Measurements from ENCODE around the gene SEC16A.
"Not testable (repeated sequence)": the region's sequence is repeated elsewhere in the genome, so short reads cannot be mapped to it uniquely, and the experiment has no call there.

The SEC16A gene

DNA sequence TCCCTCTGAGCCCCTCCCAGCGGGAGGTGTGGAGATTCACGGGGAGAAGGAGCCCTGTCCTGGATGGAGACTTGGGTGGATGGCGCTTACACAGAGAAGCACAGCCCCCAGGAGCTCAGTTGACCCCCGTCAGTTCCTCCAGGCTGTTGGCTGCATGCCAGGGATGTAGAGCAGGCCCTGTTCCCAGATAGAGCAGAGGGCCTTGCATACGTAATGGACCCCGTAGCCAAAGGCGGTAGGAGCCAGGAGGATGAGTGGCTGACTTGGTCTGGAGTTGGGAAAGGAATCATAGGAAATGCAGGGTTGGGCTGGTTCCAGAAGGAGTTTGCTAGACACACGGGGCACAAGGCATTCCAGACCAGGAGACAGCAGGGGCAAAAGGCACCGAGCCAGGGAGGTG, 69.9 kb downstream of the SEC16A start:
- DNase-seq = no peak

- DNase-seq = no peak
Measured at GRCh38 chr9:136411378-136411777, 71.5 kb downstream of the SEC16A start.

- DNase-seq = peak; percentile 63
Measured at GRCh38 chr9:136410500-136411287, 72.1 kb downstream of the SEC16A start, which contains the start of the genes ENTR1 and PMPCA. Gene ENTR1, minus strand, starts transcription at chr9:136410614. Its CDS starts 217 bp downstream, at chr9:136410397. Gene PMPCA, plus strand, starts transcription at chr9:136410658. Its CDS starts 11 bp downstream, at chr9:136410669.

- no peak for DNase-seq
Measured at GRCh38 chr9:136409557-136410455, 73.0 kb downstream of the SEC16A start.

DNA sequence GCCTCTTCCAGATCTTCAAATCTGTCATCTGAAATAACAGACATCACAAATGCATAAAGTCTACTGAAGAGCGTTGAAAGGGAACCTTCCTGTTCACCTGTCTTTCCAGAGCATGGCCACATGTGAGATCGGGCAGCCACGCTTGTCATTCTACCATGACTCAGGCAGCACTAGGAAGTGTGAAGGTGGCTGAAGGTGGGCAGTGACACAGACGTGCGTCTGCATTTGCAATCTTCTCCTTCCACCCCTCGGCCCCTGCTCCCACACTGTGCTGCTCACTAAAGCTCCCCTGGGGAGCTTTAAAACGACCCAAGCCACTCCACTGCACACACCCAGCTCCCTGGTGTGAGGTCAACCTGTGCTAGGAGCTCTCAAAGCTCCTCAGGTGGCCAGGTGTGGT, 74.9 kb downstream of the SEC16A start:
- no peak for DNase-seq

GRCh38 chr9:136407061-136407460, 75.8 kb downstream of the SEC16A start:
- not testable (repeated sequence) for DNase-seq

- DNase-seq = not testable (repeated sequence)
Measured at GRCh38 chr9:136405904-136406303, 76.9 kb downstream of the SEC16A start.

- DNase-seq = no peak
Measured at GRCh38 chr9:136405481-136405880, 77.4 kb downstream of the SEC16A start.

DNA sequence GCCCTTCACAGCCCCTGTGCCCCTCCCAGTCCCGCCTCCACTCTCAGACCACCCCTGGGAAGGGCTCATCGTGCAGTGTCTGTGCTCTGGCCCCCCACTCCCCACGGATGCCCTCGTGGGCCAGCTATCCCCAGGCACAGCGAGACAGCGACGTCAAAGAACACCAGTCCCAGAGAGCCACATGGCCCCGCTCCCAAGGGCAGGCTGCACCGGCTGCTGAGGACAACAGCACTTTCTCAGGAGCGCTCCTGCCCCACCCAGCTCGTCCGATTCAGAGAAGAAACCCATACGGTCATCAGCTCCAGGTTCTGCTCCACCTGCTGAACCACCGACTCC, 78.1 kb downstream of the SEC16A start:
- DNase-seq = no peak

GRCh38 chr9:136403915-136404800, 78.7 kb downstream of the SEC16A start:
- DNase-seq = no peak

DNA sequence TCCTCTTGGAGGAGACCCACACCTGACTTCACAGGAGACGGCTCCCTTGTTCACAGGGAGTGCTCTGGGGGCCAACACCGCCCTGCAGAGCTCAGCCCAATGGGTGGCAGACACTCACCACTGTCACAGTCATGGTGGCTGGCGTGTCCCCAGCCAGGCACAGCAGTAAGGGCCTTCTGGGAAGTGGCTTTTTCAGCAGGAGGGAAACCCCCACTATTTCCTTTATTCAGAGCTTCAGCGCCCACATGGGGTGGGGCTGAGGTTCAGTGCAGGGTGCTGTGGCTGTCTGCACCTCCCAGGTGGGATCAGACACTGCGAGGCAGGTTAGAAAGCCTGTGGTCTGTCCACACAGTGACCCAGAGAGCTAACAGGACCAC, 79.3 kb downstream of the SEC16A start:
- no peak for DNase-seq

- DNase-seq = no peak
Measured at GRCh38 chr9:136402067-136402466, 80.8 kb downstream of the SEC16A start.

DNA sequence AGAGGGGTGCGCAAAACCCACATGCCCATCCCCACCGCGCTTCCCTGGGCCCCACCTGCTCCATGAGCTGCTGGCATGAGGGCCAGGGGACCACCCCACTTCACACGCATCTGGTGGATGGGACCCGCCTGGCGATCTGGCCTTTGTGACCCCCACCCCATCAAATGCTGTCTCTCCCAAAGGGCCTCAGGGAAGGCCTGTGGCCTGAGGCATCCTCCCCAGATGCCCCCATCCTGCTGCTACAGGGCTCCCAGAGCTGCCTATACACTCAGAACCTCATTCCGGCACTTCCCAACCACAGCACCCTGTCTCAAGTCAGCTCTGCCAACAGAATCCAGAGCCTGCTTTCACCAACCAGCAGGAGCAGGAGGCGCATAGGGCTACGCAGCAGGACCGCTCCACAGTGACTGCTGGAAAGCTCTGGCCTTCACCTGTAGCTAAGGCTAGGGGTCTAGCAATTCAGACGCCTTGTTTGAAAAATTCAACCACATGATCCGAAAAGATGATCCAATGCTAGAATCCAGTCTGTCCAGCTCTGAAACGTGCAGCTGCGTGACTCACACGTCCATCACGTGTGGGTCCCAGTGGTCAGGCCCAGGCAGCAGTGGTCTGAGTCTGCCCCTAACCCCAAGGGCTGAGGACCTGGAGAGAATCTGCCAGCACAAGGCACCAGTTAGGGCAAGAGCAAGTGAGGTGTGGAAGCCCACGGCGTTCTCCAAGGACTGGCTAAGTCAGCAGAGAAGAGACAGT, 81.5 kb downstream of the SEC16A start:
- DNase-seq = no peak

DNA sequence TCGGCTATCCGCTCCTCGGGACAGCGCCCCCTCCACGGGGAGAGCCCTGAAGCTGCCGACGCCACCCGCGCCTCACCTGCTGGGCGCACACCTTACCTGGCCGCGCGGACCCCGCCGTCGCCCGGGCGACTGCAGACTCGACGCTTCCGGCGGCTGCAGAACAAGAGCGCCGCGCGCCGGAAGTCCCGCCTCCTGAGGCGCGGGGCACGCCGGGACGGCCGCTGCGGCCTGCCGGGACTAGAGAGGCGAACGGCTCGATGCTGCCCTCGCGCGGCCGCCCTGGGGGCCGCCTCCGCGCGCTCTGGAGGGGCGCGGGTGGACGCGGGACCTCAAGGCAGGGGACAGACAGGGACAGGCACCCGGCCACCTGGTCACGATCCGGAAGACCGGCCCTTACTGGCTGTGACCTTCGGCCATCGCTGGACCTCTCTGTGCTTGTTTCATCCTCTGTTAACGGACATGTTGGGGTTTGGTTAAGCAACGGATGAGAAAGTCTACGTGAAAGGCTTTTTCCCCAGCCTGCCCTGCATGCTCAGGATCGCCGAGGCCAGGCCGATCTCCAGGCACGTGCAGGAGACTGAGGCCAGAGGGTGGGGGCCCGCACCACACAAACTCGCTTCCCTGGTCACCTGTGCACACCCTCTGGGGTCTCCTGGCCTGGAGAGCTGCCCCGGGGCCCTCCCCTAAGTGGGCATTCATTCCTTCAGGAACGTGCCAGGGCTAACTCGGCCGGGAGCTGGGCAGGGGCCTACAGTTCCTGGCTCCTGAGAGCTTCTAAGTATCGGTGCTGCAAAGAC, 82.6 kb downstream of the SEC16A start, which contains the start of gene SNAPC4:
TSS of gene SNAPC4 (minus strand) at position 133 of the 797 bp plus-strand sequence. CDS start 1,742 bp downstream, outside the sequence.
- peak; percentile 71 for DNase-seq

DNA sequence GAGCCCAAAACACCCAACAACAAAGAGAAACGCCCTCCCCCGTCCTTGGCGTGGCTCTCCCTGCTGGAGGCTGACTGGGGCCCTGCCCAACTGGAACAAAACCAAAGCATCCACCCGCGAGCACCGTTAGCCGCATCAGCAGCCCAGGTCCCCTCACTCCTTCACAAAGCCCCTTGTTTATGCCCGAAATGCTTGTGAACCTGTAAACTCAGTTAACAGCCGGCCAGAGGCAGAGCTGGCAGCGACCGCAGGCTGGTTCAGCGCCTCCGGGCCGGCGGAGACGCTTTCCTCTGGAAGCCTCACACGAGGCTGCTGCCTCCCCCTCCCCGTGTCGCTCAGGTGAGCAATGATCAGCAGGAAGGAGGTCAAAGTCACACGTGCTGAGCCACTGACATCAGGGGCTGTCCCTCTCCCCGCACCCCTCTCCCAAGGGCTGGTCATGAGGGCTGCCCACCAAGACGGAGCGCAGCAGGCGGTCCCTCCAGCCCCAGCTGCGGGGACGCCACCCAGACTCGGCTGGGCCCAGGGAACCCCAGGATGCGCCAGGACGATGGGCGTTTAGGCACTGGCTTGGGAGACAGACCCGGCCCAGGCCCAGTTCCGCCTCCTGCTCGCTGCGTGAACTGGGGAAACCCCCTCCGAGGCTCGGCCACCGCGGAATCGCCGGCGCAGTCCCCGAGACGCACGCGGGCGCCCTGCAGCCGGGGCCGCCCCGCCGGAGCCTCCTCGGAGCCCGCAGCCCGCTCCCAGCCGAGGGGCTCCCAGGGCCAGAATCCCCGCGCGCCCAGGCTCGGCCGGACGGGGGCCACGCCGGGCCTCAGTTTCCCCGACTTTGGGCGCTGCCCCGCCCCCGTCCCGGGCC, 83.4 kb downstream of the SEC16A start:
- no peak for DNase-seq

DNA sequence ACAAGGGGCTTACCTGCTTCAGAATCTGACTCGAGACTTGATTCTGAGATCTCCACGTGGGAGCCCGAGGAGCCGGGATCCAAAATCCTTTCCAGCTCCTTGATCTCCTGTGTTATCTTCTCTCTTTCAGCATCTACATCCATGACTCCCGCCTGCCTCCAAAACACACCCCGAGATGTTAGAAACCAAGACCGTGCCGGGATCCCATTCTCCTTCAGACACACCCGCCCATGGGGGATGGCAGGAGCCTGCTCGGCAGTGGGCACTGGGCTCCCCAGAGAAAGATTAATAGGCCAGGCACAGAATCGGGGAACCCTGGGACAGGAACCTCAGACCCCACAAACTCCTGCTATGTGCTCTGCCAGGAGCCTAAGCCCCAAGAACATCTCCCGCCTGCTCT, 84.6 kb downstream of the SEC16A start:
- no peak for DNase-seq

DNA sequence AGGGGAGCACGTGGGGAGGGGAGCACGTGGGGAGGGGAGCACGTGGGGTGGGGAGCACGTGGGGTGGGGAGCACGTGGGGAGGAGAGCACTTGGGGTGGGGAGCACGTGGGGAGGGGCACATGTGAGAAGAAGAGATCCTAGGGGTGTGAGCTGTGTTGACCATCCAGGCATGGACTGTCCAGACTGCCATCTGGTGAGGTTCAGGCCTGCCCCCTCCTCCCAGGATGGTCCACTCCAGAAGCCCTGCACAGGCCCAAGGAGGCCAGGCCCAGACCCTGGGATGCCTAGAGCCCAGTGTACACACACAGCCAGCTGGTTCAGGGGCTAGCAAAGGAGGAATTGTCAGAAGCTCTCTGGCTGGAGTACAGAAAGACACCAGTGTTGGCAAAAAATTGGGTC, 85.2 kb downstream of the SEC16A start:
- no peak for DNase-seq

GRCh38 chr9:136396219-136396515, 86.7 kb downstream of the SEC16A start:
- no peak for DNase-seq

DNA sequence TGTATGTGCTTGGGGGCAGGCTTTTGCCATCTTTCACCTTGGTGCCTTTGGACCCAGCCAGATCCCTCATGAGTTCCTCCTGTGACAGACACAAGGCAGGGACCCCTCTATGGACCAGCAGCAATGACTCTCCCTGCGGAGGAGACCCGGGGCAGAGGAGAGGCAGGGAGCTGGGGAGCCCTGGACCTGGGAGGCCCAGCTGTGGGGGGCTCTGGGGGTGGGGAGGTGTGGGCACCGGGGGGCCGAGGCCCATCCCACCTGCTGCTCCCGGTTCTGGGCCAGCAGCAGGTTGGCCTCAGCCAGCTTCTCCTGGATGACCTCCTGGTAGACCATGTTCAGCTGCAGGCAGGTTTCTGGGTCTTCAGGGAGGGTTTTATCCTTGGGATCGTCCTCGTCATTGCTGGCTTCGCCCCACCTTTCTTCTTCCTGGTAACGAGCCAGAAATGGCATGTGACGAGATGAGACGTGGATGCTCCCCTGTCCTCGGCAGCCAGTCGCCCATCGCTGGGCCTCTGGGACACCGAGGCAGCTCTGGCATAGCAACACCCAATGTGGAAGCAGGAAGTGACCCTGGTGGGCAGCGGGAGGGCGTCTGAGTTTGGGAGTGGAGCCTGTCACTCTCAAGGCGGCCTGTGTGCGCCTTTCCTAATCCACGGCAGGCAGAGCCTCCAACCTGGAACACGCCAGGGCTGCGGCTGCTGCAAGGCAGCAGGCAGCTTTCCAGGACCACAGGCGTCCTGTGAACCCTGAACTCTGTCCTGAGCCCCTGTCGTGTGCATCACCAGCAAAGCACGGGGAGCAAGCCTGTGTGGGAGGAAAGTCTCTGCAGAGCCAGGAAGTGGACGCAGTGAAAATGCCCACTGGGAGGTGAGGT, 87.3 kb downstream of the SEC16A start:
- DNase-seq = no peak

DNA sequence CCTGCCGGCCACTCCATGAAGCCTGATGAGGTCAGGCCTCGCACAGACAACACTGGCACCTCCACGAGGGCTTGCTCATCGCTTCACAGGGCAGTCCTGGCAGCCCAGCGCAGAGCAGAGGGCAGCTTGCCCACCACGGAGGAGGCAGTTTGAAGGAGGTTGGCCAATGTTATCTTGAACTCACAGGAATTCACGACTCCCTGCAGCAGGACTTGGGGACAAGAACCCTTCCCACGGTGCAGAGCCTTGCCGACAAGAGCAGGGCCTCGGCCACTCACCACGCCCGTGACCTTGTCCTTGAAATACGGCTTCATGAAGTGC, 87.9 kb downstream of the SEC16A start:
- no peak for DNase-seq
